H1 (cell line): ENCODE results near the gene NSUN7. TPM values are rescaled to one million over a fixed set of nuclear protein-coding genes. Genes with fewer than 3 reads are reported as not detected.

ENCODE experiments used
- CTCF ChIA-PET: fragments of 300-600 bp; sonication (Branson Sonifier 250); formaldehyde crosslinking; loops from one replicate; lab custom pipeline; 2021; ENCODE audit not compliant: partially characterized antibody; lab: Charles Lee
- POLR2A ChIA-PET: fragments of 300-600 bp; sonication (Branson Sonifier 250); formaldehyde crosslinking; loops from one replicate; lab custom pipeline; 2021; ENCODE audit warnings: inconsistent platforms; ENCODE audit not compliant: partially characterized antibody; lab: Charles Lee
- DNase-seq, 2 experiments: peaks; one replicate each; pipeline versions ENCODE4 v3.0.0 to v3.0.0-alpha.2; 2010 to 2022; ENCODE audit warnings: low spot score in 2 of 2, low read depth in 1 of 2, mixed read lengths in 1 of 2
- FAIRE-seq: peaks from 2 replicates; lab custom pipeline; 2011; peaks lifted over from hg19 to GRCh38; lab: Jason Lieb, UNC
- H2AFZ ChIP-seq: 2 replicates; pipeline ENCODE4 v1.8.1; 2012; ENCODE audit warnings: low read length, inconsistent platforms
- H2AK5ac ChIP-seq: 2 replicates; pipeline ENCODE4 v1.6.1; 2013; ENCODE audit warnings: low read depth, low read length
- H2BK120ac ChIP-seq: replicated peaks from 2 replicates; pipeline ENCODE3; 2013; ENCODE audit warnings: low read depth, low read length, inconsistent platforms
- H2BK12ac ChIP-seq: 2 replicates; pipeline ENCODE4 v1.6.1; 2013; ENCODE audit warnings: low read depth, low read length
- H2BK15ac ChIP-seq: 2 replicates; pipeline ENCODE4 v1.6.1; 2013; ENCODE audit warnings: low read length
- H2BK20ac ChIP-seq: 2 replicates; pipeline ENCODE4 v1.6.1; 2013; ENCODE audit warnings: low read length
- H2BK5ac ChIP-seq: 2 replicates; pipeline ENCODE4 v1.6.1; 2013; ENCODE audit warnings: low read depth, low read length
- H3K14ac ChIP-seq: 2 replicates; pipeline ENCODE4 v1.6.1; 2013; ENCODE audit warnings: inconsistent platforms; ENCODE audit not compliant: insufficient read length
- H3K18ac ChIP-seq: 2 replicates; pipeline ENCODE4 v1.6.1; 2013; ENCODE audit warnings: low read length; ENCODE audit errors: extremely low read depth
- H3K23ac ChIP-seq: 2 replicates; pipeline ENCODE4 v1.6.1; 2013; ENCODE audit warnings: inconsistent platforms; ENCODE audit not compliant: insufficient read length
- H3K23me2 ChIP-seq: 2 replicates; pipeline ENCODE4 v1.6.1; 2013; ENCODE audit warnings: low read depth, low read length
- H3K27ac ChIP-seq: 2 replicates; pipeline ENCODE4 v1.6.1; 2011; ENCODE audit warnings: low read depth, low read length, inconsistent platforms
- H3K27me3 ChIP-seq, 4 experiments: replicated peaks in 1 of 4; 1 replicate in 1 of 4; 2 replicates in 3 of 4; pipeline versions ENCODE4 v1.6.1 to v1.8.1; 2011 to 2013; ENCODE audit warnings: low read length in 3 of 4, mild to moderate bottlenecking in 3 of 4, inconsistent platforms in 2 of 4, mixed read lengths in 2 of 4, moderate library complexity in 1 of 4; ENCODE audit not compliant: control insufficient read depth in 3 of 4, insufficient read depth in 3 of 4; ENCODE audit errors: extremely low read depth in 1 of 4
- H3K36me3 ChIP-seq, 4 experiments: 2 replicates each; pipeline versions ENCODE4 v1.6.1 to v1.8.1; 2011 to 2013; ENCODE audit warnings: mild to moderate bottlenecking in 4 of 4, low read length in 3 of 4, moderate library complexity in 2 of 4, control low read depth in 1 of 4, inconsistent platforms in 1 of 4; ENCODE audit not compliant: insufficient read depth in 4 of 4, control insufficient read depth in 2 of 4
- H3K4ac ChIP-seq: replicated peaks from 2 replicates; pipeline ENCODE3; 2013; ENCODE audit warnings: low read length, low read depth, mixed read lengths, inconsistent platforms; ENCODE audit not compliant: insufficient read length
- H3K4me1 ChIP-seq, 4 experiments: replicated peaks in 1 of 4; 1 replicate in 1 of 4; 2 replicates in 3 of 4; pipeline versions ENCODE4 v1.6.1 to v1.8.1; 2011 to 2013; ENCODE audit warnings: low read length in 3 of 4, inconsistent platforms in 2 of 4, mixed read lengths in 1 of 4; ENCODE audit not compliant: insufficient read depth in 4 of 4, control insufficient read depth in 3 of 4
- H3K4me2 ChIP-seq, 2 experiments: 2 replicates each; pipeline versions ENCODE4 v1.6.1 to v1.8.1; 2011 to 2013; ENCODE audit warnings: low read depth in 2 of 2, low read length in 2 of 2, control low read depth in 1 of 2, inconsistent platforms in 1 of 2, mild to moderate bottlenecking in 1 of 2; ENCODE audit not compliant: insufficient read depth in 1 of 2
- H3K4me3 ChIP-seq, 4 experiments: fragments of 200-600, 300-600 bp in 1 of 4; sonication (generic), shearing (Covaris generic), sonication (Bioruptor Twin) in 1 of 4; 2 replicates each; pipeline versions ENCODE4 v1.5.1 to v1.8.1; 2011 to 2016; ENCODE audit warnings: low read length in 4 of 4, low read depth in 3 of 4, control low read depth in 2 of 4, inconsistent platforms in 2 of 4, mild to moderate bottlenecking in 2 of 4, mixed read lengths in 1 of 4, moderate library complexity in 1 of 4; ENCODE audit not compliant: insufficient read depth in 2 of 4; ENCODE audit errors: extremely low read depth in 1 of 4
- H3K56ac ChIP-seq: replicated peaks from 2 replicates; pipeline ENCODE3; 2013; ENCODE audit warnings: low read depth, mild to moderate bottlenecking, mixed read lengths, low read length, inconsistent platforms; ENCODE audit not compliant: insufficient read length
- H3K79me1 ChIP-seq: 2 replicates; pipeline ENCODE4 v1.6.1; 2013; ENCODE audit warnings: low read depth, low read length, control low read depth
- H3K79me2 ChIP-seq, 2 experiments: 2 replicates each; pipeline versions ENCODE4 v1.6.1 to v1.8.1; 2012 to 2013; ENCODE audit warnings: low read length in 2 of 2, mild to moderate bottlenecking in 2 of 2, inconsistent platforms in 1 of 2; ENCODE audit not compliant: insufficient read depth in 2 of 2, control insufficient read depth in 1 of 2
- H3K9ac ChIP-seq, 4 experiments: replicated peaks in 1 of 4; 1 replicate in 1 of 4; 2 replicates in 3 of 4; pipeline versions ENCODE4 v1.6.1 to v1.8.1; 2011 to 2013; ENCODE audit warnings: low read depth in 3 of 4, low read length in 3 of 4, control low read depth in 2 of 4, mild to moderate bottlenecking in 2 of 4, moderate library complexity in 2 of 4, inconsistent platforms in 1 of 4; ENCODE audit errors: extremely low read depth in 1 of 4
- H3K9me3 ChIP-seq, 2 experiments: 2 replicates each; pipeline versions ENCODE4 v1.6.1 to v1.8.1; 2012 to 2013; ENCODE audit warnings: mild to moderate bottlenecking in 2 of 2, moderate library complexity in 2 of 2, control low read depth in 1 of 2, inconsistent platforms in 1 of 2, low read depth in 1 of 2, low read length in 1 of 2, mixed read lengths in 1 of 2; ENCODE audit not compliant: insufficient read depth in 2 of 2
- H4K20me1 ChIP-seq, 2 experiments: replicated peaks in 1 of 2; 2 replicates each; pipeline versions ENCODE3 to v1.8.1; 2011 to 2013; ENCODE audit warnings: inconsistent platforms in 2 of 2, low read length in 2 of 2, mild to moderate bottlenecking in 1 of 2; ENCODE audit not compliant: insufficient read depth in 2 of 2, control insufficient read depth in 1 of 2
- H4K5ac ChIP-seq: 2 replicates; pipeline ENCODE4 v1.6.1; 2013; ENCODE audit warnings: low read length, low read depth, mixed read lengths, inconsistent platforms; ENCODE audit not compliant: insufficient read length
- H4K8ac ChIP-seq: 2 replicates; pipeline ENCODE4 v1.8.0; 2013; ENCODE audit warnings: mild to moderate bottlenecking, moderate library complexity, low read length, inconsistent platforms; ENCODE audit not compliant: insufficient read depth; ENCODE audit errors: extremely low read depth
- H4K91ac ChIP-seq: replicated peaks from 2 replicates; pipeline ENCODE3; 2013; ENCODE audit warnings: low read length, mixed read lengths, inconsistent platforms; ENCODE audit not compliant: insufficient read length
- BCL11A ChIP-seq, 2 experiments: IDR thresholded peaks; one replicate each; pipeline ENCODE4 v1.6.1; 2011; ENCODE audit warnings: low read depth in 2 of 2, low read length in 2 of 2, mild to moderate bottlenecking in 2 of 2
- EGR1 ChIP-seq: IDR thresholded peaks from 2 replicates; pipeline ENCODE4 v1.6.1; 2011; ENCODE audit warnings: low read depth, low read length, borderline replicate concordance
- SP4 ChIP-seq: IDR thresholded peaks from 2 replicates; pipeline ENCODE4 v1.6.1; 2012; ENCODE audit warnings: low read length, inconsistent platforms
- WGBS, 2 experiments: shearing (Covaris generic) in 1 of 2; methylation state at CpG; one replicate each; pipeline versions ENCODE4 v1.1.6 to v1.1.7; 2013 to 2015; ENCODE audit warnings: low lambda C conversion rate in 2 of 2, mixed read lengths in 2 of 2, inconsistent platforms in 1 of 2, low coverage in 1 of 2, missing lambda C conversion rate in 1 of 2; ENCODE audit not compliant: insufficient replicate concordance in 2 of 2, insufficient coverage in 1 of 2, insufficient read length in 1 of 2; ENCODE audit errors: extremely low coverage in 1 of 2, missing lambda C conversion rate in 1 of 2; 5-methylcytosine and 5-hydroxymethylcytosine counted together
- polyA plus RNA-seq, 7 experiments: library from polyadenylated mRNA; depleted of rRNA in 3 of 7; stranded (reverse) in 5 of 7; unstranded in 2 of 7; fragments of >200 nt in 5 of 7; fragments of 200-250 nt in 2 of 7; gene quantifications; 1 replicate in 5 of 7; 2 replicates in 1 of 7; 4 replicates in 1 of 7; pipeline versions ENCODE4 v1.2.1 to v1.2.3, GENCODE V29; 2011 to 2013; ENCODE audit warnings: missing spikeins in 2 of 7, mixed read lengths in 2 of 7
- total RNA-seq: library from RNA; stranded (reverse); fragmentation: NEBNext Ultra II Directional; extraction: Animal tissue kit (Norgen Biotek cat#: 25700); gene quantifications from 2 replicates; pipeline ENCODE4 v1.2.1, GENCODE V29; 2021
- TF ChIP-seq, protein P1 (sequence below): IDR thresholded peaks from 2 replicates; pipeline ENCODE4 v1.6.1; 2011; ENCODE audit warnings: low read length, improper control_type of control experiment

Gene NSUN7
- total and polyA plus RNA-seq, 2 of the 8 experiments (the other 6 are each of a cell fraction or from before 2014, with no cell fraction given) = 8.8 to 24.4 TPM

DNA sequence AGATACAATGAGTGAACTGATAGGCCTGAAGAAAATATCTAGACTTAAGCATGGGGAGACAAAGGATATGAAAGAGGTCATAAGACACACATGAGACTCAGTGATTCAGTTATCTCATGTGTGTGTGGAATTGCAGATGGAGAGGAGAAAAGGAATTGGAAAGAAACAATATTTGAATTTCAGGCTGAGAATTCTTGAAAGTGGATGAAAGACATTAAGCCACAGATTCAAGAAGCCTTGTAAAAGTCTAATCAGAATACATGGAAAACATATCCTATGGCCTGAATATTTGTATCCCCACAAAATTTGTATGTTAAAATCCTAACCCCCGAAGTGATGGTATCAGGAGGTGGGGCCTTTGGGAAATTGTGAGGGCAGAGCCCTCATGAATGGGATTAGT is 28.3 kb downstream of the NSUN7 start:
- no peaks in the 10 kb centered on the region for H3K27me3 ChIP-seq
- DNase-seq = no peak
- no peaks in the 10 kb centered on the region for H3K23me2 ChIP-seq
- H2BK12ac ChIP-seq = no peak overlapping the region
- 80% methylated on average over 1 of the region's 1 CpG; no CpG with 5 or more reads in 1 of the 2 experiments for WGBS, 2 experiments
- CTCF ChIA-PET = no interaction called here
- no peak overlapping the region for H3K18ac ChIP-seq
- H2BK20ac ChIP-seq = no peak overlapping the region
- H3K4me2 ChIP-seq = no peak overlapping the region
- no peak overlapping the region for H2AK5ac ChIP-seq
- H4K8ac ChIP-seq = no peak overlapping the region
- no peak overlapping the region for H2BK120ac ChIP-seq
- H3K4me3 ChIP-seq = no peak overlapping the region
- H3K36me3 ChIP-seq = peaks cover 2 to 47% (median 10%) of the 10 kb centered on the region in 4 experiments; a peak in 7 of 8 replicates
- H3K4me1 ChIP-seq = no peaks in the 10 kb centered on the region
- H3K79me2 ChIP-seq = no peaks in the 10 kb centered on the region
- no peak overlapping the region for H2BK15ac ChIP-seq
- no peak overlapping the region for H4K5ac ChIP-seq
- H3K23ac ChIP-seq = no peak overlapping the region
- no peak overlapping the region for H3K4ac ChIP-seq
- H3K14ac ChIP-seq = no peak overlapping the region
- FAIRE-seq = no peak
- H4K20me1 ChIP-seq = no peaks in the 10 kb centered on the region
- no peak overlapping the region for H3K27ac ChIP-seq
- no peak overlapping the region for H3K56ac ChIP-seq
- no peak overlapping the region for H4K91ac ChIP-seq
- no peak overlapping the region for H2BK5ac ChIP-seq
- no peak overlapping the region for H2AFZ ChIP-seq
- H3K79me1 ChIP-seq = no peaks in the 10 kb centered on the region
- H3K9me3 ChIP-seq = no peaks in the 10 kb centered on the region; a peak in 1 of 4 replicates
- TF ChIP-seq EGR1 (no peak), SP4 (no peak), BCL11A (IDR thresholded peaks at IDR 0.05; ENCODE audit: low read depth in 2 of 2, low read length in 2 of 2) (no peak)
- TF ChIP-seq, protein P1, sequence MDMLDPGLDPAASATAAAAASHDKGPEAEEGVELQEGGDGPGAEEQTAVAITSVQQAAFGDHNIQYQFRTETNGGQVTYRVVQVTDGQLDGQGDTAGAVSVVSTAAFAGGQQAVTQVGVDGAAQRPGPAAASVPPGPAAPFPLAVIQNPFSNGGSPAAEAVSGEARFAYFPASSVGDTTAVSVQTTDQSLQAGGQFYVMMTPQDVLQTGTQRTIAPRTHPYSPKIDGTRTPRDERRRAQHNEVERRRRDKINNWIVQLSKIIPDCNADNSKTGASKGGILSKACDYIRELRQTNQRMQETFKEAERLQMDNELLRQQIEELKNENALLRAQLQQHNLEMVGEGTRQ = no peak
- TF ChIP-seq, all 59 proteins: peak for 0
- POLR2A ChIA-PET = no interaction called here
- no peak overlapping the region for H3K9ac ChIP-seq
